CD4-positive, alpha-beta T cell treated with Interleukin-6 at 100 ng/mL for 8 hours (primary cell): ENCODE results near the gene KRTAP9-2.
"Not testable (repeated sequence)": the region's sequence is repeated elsewhere in the genome, so short reads cannot be mapped to it uniquely, and the experiment has no call there.

Experiments
- DNase-seq: peaks from one replicate; pipeline ENCODE4 v3.0.0-alpha.2; 2020; ENCODE audit warnings: mixed read lengths, low spot score

The KRTAP9-2 gene

GRCh38 chr17:41226598-41227095, at the start of gene KRTAP9-2:
KRTAP9-2 (plus strand) TSS chr17:41226648; CDS start chr17:41226655, 7 bp downstream.
- not testable (repeated sequence) for DNase-seq

- DNase-seq: no peak
These were observed 49.6 kb upstream of the KRTAP9-2 start for GRCh38 chr17:41176744-41177387.

- no peak for DNase-seq
These were observed 48.6 kb upstream of the KRTAP9-2 start, which contains the start of gene KRTAP4-2 for GRCh38 chr17:41177727-41178271. KRTAP4-2 (minus strand) TSS chr17:41178221; CDS start chr17:41178164, 57 bp downstream.

- DNase-seq: no peak
These were observed 48.1 kb upstream of the KRTAP9-2 start for GRCh38 chr17:41178341-41178740.

- no peak for DNase-seq
These were observed 47.4 kb upstream of the KRTAP9-2 start for GRCh38 chr17:41178843-41179616.

GRCh38 chr17:41184480-41184961, 41.9 kb upstream of the KRTAP9-2 start, which contains the start of gene KRTAP4-1:
KRTAP4-1 (minus strand) TSS chr17:41184911; CDS start chr17:41184854, 57 bp downstream.
- DNase-seq: no peak

GRCh38 chr17:41185001-41185400, 41.4 kb upstream of the KRTAP9-2 start:
- DNase-seq: no peak

GRCh38 chr17:41186872-41187271, 39.6 kb upstream of the KRTAP9-2 start:
- DNase-seq: no peak

GRCh38 chr17:41189837-41190318, 36.6 kb upstream of the KRTAP9-2 start, which contains the start of gene KRTAP9-1:
KRTAP9-1 (plus strand) TSS chr17:41189887; CDS start chr17:41189887, 0 bp downstream.
- not testable (repeated sequence) for DNase-seq

- DNase-seq: no peak
These were observed 36.1 kb upstream of the KRTAP9-2 start for GRCh38 chr17:41190328-41190727.

GRCh38 chr17:41196068-41196467, 30.4 kb upstream of the KRTAP9-2 start:
- DNase-seq: no peak

- DNase-seq: no peak
These were observed 26.9 kb upstream of the KRTAP9-2 start for GRCh38 chr17:41199421-41200078.

- no peak for DNase-seq
These were observed 14.5 kb upstream of the KRTAP9-2 start for GRCh38 chr17:41211845-41212466.

- DNase-seq: no peak
These were observed 13.8 kb upstream of the KRTAP9-2 start for GRCh38 chr17:41212524-41213169.

GRCh38 chr17:41215681-41216080, 10.8 kb upstream of the KRTAP9-2 start:
- DNase-seq: no peak

GRCh38 chr17:41223821-41224220, 2.6 kb upstream of the KRTAP9-2 start:
- DNase-seq: no peak

- no peak for DNase-seq
These were observed 397 bp upstream of the KRTAP9-2 start for GRCh38 chr17:41226051-41226450.

- DNase-seq: no peak
These were observed 3.6 kb downstream of the KRTAP9-2 start for GRCh38 chr17:41230094-41230493.

- no peak for DNase-seq
These were observed 5.3 kb downstream of the KRTAP9-2 start for GRCh38 chr17:41231731-41232130.

GRCh38 chr17:41232399-41233105, 6.1 kb downstream of the KRTAP9-2 start, which contains the start of gene KRTAP9-3:
KRTAP9-3 (plus strand) TSS chr17:41232449; CDS start chr17:41232502, 53 bp downstream.
- DNase-seq: not testable (repeated sequence)
